ENCODE data around the gene CD79A.

Gene CD79A

DNA sequence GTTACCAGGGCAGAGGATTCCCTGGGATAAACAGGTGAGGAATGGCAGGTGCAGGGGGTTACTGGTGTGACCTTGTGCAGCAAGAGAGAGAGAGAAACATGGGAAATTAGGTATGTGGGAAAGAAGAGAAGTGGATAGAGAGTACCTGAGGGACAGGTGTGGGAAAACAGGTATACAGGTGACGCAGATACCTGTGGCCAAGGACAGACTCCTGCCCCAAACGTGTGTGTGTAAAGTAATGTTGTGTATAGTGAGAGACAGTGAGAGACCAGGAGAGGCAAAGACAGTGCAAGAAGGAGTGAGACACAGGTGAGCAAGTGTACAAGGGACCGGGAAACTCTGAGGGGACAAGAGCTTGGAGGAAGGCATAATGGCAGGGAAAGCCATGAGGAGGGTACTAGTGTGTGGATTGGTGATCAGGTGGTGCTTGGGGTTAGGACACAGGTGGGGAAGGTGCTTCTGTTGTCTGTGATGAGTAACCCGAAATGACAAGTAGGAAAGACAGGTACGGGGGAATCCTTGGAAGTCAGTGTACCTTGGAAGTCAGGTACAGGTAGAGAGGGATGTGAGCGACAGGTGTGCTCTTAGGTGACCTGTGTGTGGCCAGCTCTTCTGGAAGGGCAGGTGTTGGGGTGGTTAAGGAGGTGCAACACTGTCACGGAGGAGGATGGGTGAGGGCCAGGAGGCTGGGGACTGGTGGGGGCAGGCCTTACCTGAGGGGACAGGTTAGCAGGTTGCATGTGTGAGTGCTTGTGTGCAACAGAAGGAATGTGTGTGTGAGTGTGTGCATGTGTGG lies 48.3 kb downstream of the CD79A start:
- H3K4me3 ChIP-seq (ENCODE audit: low read depth, low read length), result no peak overlapping the region
- TF ChIP-seq, protein P1, sequence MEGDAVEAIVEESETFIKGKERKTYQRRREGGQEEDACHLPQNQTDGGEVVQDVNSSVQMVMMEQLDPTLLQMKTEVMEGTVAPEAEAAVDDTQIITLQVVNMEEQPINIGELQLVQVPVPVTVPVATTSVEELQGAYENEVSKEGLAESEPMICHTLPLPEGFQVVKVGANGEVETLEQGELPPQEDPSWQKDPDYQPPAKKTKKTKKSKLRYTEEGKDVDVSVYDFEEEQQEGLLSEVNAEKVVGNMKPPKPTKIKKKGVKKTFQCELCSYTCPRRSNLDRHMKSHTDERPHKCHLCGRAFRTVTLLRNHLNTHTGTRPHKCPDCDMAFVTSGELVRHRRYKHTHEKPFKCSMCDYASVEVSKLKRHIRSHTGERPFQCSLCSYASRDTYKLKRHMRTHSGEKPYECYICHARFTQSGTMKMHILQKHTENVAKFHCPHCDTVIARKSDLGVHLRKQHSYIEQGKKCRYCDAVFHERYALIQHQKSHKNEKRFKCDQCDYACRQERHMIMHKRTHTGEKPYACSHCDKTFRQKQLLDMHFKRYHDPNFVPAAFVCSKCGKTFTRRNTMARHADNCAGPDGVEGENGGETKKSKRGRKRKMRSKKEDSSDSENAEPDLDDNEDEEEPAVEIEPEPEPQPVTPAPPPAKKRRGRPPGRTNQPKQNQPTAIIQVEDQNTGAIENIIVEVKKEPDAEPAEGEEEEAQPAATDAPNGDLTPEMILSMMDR (IDR thresholded peaks at IDR 0.05; ENCODE audit: control insufficient read depth, extremely low read depth, insufficient read depth), result no peak
- no peak for DNase-seq (ENCODE audit: low read depth)

DNA sequence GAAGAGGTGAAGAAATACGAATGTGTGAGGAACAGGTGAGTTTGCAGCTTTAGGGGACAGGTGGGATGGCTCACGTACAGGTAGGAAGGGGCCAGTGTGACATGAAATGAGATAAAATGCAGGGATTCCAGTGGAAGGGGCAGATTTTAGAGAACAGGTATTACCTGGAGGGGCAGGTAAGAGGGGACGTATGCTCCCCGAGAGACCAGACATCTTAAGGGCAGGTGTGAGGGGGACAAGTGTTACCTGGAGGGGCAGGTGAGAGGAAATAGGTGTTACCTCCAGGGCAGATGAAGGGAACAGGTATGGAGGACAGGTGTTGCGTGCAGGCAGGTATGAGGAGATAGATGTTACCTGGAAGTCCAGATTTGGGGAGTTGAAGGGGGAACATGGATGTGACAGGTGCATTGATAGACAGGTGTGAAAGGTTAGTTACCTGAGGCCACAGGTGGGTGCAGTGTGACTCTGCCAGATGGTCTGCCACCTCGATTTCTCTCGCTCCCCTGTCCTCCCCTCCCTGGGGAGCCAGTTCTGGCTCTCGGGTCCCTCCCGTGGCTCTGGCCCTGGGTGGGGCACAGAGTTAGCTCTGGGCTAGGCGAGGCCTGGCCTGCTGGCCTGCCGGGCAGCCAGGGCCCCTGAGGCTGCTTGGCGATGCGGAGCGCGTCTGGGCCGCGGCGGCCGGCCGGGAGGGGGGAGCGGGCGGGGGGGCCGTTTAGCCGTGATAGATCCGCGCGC lies 49.1 kb downstream of the CD79A start:
- DNase-seq (ENCODE audit: low read depth), result no peak
- TF ChIP-seq, protein P1 (IDR thresholded peaks at IDR 0.05; ENCODE audit: control insufficient read depth, extremely low read depth, insufficient read depth), result no peak
- H3K4me3 ChIP-seq (ENCODE audit: low read depth, low read length), result no peak overlapping the region

DNA sequence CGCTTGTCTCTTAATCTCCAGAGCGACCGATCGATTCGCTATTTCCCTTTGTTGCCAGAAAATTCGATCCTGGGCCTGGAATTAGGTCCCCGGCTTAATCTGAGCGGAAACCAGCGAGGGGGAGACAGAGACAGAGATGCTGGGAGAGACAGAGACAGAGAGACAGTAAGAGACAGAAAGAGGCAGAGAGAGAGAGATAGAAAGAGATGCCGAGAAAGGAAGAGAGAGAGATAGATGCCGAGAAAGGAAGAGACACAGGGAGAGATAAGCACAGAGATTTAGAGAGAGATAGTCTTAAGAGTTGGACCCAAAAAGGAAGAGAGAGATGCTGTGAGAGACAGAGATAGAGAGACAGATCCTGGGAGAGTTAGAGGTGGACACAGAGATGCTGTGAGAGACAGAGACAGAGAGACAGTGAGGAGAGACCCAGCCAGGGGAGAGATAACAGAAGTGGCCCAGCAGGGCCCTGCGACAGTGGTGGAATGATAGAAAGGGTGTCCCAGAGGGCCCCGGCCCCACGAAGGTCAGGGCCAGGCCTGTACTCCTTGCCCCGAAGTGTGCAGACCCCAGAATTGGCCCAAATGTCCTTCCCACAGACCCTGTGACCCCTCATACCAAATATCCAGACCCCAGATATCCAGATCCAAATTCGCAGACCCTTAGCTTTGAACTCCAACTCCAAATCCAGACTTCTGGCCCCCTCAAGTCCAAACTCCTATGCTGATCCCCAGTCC lies 49.9 kb downstream of the CD79A start:
- no peak for DNase-seq (ENCODE audit: low read depth)
- TF ChIP-seq, protein P1 (IDR thresholded peaks at IDR 0.05; ENCODE audit: control insufficient read depth, extremely low read depth, insufficient read depth), result no peak
- no peak overlapping the region for H3K4me3 ChIP-seq (ENCODE audit: low read depth, low read length)

DNA sequence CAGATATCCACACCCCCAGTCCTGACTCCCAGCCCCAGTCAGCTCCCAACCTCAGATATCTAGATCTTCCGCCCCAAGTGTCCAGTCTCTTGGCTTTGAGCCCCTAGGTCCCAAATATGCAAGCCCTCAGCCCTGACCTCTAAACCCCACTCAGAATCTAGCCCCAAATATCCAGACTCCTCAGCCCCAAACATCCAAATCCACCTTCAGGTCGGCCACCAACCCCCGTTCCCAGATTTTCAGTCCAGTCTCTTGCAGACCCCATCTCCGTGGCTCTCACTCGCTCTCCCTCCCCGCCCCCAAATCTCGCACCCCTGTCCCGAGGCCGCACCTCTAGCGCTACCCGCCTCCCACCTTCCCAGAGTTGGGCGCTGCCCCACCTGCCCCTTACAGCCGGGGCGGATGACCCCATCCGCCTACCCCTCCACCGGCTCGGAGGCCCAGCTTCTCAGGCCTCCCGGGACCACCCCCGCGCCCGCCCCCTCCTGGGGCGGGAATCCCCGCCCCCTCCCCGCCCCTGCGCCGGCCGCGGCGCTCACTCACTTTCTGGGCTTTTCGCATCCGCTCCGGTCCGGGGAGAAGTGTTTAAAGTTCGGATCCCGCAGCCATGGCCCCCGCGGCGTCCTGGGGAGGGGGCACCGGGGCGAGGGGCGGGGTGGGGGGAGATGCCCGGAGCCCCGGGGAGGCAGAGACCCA lies 50.6 kb downstream of the CD79A start:
- no peak overlapping the region for H3K4me3 ChIP-seq (ENCODE audit: low read depth, low read length)
- TF ChIP-seq, protein P1 (IDR thresholded peaks at IDR 0.05; ENCODE audit: control insufficient read depth, extremely low read depth, insufficient read depth), result no peak
- no peak for DNase-seq (ENCODE audit: low read depth)

DNA sequence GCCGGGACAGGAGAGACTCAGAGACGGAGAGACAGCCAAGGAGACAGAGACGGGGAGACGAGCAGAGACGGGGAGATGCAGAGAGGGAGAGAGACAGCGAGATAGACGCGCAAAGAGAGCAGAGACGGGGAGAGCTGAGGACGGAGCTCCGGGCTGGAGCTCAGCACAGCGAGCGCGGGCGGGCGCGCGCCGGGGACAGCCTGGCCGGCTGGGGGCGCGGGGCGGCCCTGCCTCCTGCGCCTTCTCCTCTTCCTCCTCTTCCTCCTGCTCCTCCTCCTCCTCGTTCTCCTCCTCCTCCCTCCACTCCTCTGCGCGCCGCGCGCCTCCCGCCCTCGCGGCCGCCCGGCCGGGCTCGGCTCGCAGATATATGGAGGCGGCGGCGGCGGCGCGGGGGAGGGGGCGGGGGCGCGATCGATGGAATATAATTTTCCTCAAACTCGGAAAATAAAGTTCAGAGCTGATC lies 51.2 kb downstream of the CD79A start, which contains the start of gene ERFL:
Gene ERFL, minus strand, starts transcription at position 229 of the 463 bp plus-strand sequence. CDS start 15,530 bp downstream, outside the sequence.
- H3K4me3 ChIP-seq (ENCODE audit: low read depth, low read length), result no peak within 1 kb of the TSS
- no peak for DNase-seq (ENCODE audit: low read depth)
- TF ChIP-seq, protein P1 (IDR thresholded peaks at IDR 0.05; ENCODE audit: control insufficient read depth, extremely low read depth, insufficient read depth), result no peak
